Measurements from ENCODE around the gene ZFPM1.

The ZFPM1 gene

DNA sequence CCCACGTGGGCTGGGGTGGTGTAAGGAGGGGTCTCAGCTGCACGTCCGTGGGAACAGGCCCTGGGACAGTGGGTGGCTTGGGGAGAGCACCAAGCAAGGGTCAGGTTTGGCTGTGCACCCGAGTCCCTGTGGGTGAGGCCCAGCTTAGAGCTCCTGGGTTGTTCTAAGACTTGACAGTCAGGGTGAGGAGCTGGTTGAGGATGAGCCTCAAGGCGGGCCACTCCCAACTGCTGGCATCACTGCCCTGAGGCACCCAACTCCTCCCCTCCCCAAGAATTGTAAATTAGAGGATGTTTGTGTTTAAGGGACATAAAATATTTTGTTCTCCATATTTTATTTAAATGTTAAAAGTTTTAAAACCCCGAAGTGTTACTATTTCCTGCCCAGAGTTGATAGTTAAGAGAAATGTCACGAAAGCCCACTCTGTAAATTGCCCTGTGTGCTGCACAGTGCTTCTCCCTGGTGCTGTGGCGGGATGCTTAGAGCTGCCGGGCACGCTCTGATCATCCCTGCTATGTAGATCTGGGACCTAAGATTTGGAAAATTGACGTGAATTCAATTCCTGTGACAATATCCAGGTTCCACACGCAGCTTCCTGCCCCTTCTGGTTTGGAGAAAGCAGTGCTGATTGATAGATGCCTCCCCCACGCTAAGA is 133.0 kb downstream of the ZFPM1 start:
- H4K20me1 ChIP-seq (ENCODE audit: low read depth, low read length): no peaks in the 10 kb centered on the region; the same call in 1 of the 2 replicates
- H2AFZ ChIP-seq (ENCODE audit: low read depth, low read length, severe bottlenecking): no peak overlapping the region
- no peak overlapping the region for H3K4me3 ChIP-seq (ENCODE audit: insufficient read depth, low read length, poor library complexity, severe bottlenecking)
- no peaks in the 10 kb centered on the region for H3K9me2 ChIP-seq (replicated peaks; ENCODE audit: insufficient read depth, low read length)
- no peaks in the 10 kb centered on the region for H3F3A ChIP-seq (ENCODE audit: insufficient read depth)
- no peak overlapping the region for H3K9ac ChIP-seq (ENCODE audit: low read length)
- no peaks in the 10 kb centered on the region for H3K9me3 ChIP-seq (ENCODE audit: insufficient read depth, low read length)
- TF ChIP-seq EZH2phosphoT487 (conservative IDR thresholded peaks at IDR 0.05; ENCODE audit: low read length) (no peak), CTCF (IDR thresholded peaks at IDR 0.05; ENCODE audit: insufficient read depth, low read length, poor library complexity, severe bottlenecking) (no peak)
- H3K79me2 ChIP-seq (ENCODE audit: insufficient read depth, low read length): peaks cover 47% of the 10 kb centered on the region
- H3K4me2 ChIP-seq (ENCODE audit: low read depth, low read length, poor library complexity, severe bottlenecking): no peak overlapping the region
- H3K27me3 ChIP-seq (ENCODE audit: low read length): no peaks in the 10 kb centered on the region
- H3K27ac ChIP-seq (ENCODE audit: low read depth, low read length): no peak overlapping the region
- no peaks in the 10 kb centered on the region for H3K36me3 ChIP-seq (ENCODE audit: low read length)

All from SU-DHL-6 (cell line).